ENCODE results near the gene SPRYD3.

Gene SPRYD3

GRCh38 chr12:53052419-53053217, 26.6 kb downstream of the SPRYD3 start:
- TF ChIP-seq SPI1 (IDR thresholded peaks at IDR 0.05; ENCODE audit: low read depth, low read length): no peak
- no peak for TF ChIP-seq PAX5 (IDR thresholded peaks at IDR 0.05; ENCODE audit: insufficient read depth, low read length, severe bottlenecking)
- TF ChIP-seq POLR2A (IDR thresholded peaks at IDR 0.05; ENCODE audit: low read depth, low read length): no peak
- no peak for TF ChIP-seq TAF1 (IDR thresholded peaks at IDR 0.05; ENCODE audit: low read depth, low read length)
- no peak for TF ChIP-seq POLR2AphosphoS5 (IDR thresholded peaks at IDR 0.05; ENCODE audit: low read depth, low read length)
- no peak for TF ChIP-seq POU2F2 (IDR thresholded peaks at IDR 0.05; ENCODE audit: low read depth, low read length)
- no peak for DNase-seq (ENCODE audit: insufficient read length, low spot score)
- FAIRE-seq: no peak

- FAIRE-seq: no peak
Observed at GRCh38 chr12:53051881-53052412, 27.2 kb downstream of the SPRYD3 start.

GRCh38 chr12:53051058-53051880, 27.9 kb downstream of the SPRYD3 start:
- FAIRE-seq: no peak

More at GRCh38 chr12:53051881-53052412, 27.2 kb downstream of the SPRYD3 start:
- TF ChIP-seq POU2F2 (IDR thresholded peaks at IDR 0.05; ENCODE audit: low read depth, low read length) (no peak), PAX5 (IDR thresholded peaks at IDR 0.05; ENCODE audit: insufficient read depth, low read length, severe bottlenecking) (no peak), POLR2AphosphoS5 (IDR thresholded peaks at IDR 0.05; ENCODE audit: low read depth, low read length) (no peak), SPI1 (IDR thresholded peaks at IDR 0.05; ENCODE audit: low read depth, low read length) (no peak), TAF1 (IDR thresholded peaks at IDR 0.05; ENCODE audit: low read depth, low read length) (no peak), POLR2A (IDR thresholded peaks at IDR 0.05; ENCODE audit: low read depth, low read length) (no peak)
- DNase-seq (ENCODE audit: insufficient read length, low spot score): no peak

GRCh38 chr12:53050426-53051057, 28.6 kb downstream of the SPRYD3 start:
- TF ChIP-seq POU2F2 (IDR thresholded peaks at IDR 0.05; ENCODE audit: low read depth, low read length) (no peak), POLR2AphosphoS5 (IDR thresholded peaks at IDR 0.05; ENCODE audit: low read depth, low read length) (no peak), TAF1 (IDR thresholded peaks at IDR 0.05; ENCODE audit: low read depth, low read length) (no peak), SPI1 (IDR thresholded peaks at IDR 0.05; ENCODE audit: low read depth, low read length) (no peak), POLR2A (IDR thresholded peaks at IDR 0.05; ENCODE audit: low read depth, low read length) (no peak)
- FAIRE-seq (no peak), DNase-seq (ENCODE audit: insufficient read length, low spot score) (no peak)

More at GRCh38 chr12:53051058-53051880, 27.9 kb downstream of the SPRYD3 start:
- TF ChIP-seq POU2F2 (IDR thresholded peaks at IDR 0.05; ENCODE audit: low read depth, low read length): no peak
- no peak for TF ChIP-seq POLR2AphosphoS5 (IDR thresholded peaks at IDR 0.05; ENCODE audit: low read depth, low read length)
- TF ChIP-seq TAF1 (IDR thresholded peaks at IDR 0.05; ENCODE audit: low read depth, low read length): no peak
- no peak for TF ChIP-seq PAX5 (IDR thresholded peaks at IDR 0.05; ENCODE audit: insufficient read depth, low read length, severe bottlenecking)
- TF ChIP-seq POLR2A (IDR thresholded peaks at IDR 0.05; ENCODE audit: low read depth, low read length): no peak
- TF ChIP-seq SPI1 (IDR thresholded peaks at IDR 0.05; ENCODE audit: low read depth, low read length): no peak
- DNase-seq (ENCODE audit: insufficient read length, low spot score): peak; percentile 3

GRCh38 chr12:53049571-53050318, 29.4 kb downstream of the SPRYD3 start, which contains the start of gene TNS2:
Gene TNS2, plus strand, starts transcription at chr12:53050065. Its CDS starts 121 bp downstream, at chr12:53050186.
- DNase-seq (ENCODE audit: insufficient read length, low spot score) (peak; percentile 6), FAIRE-seq (no peak)
- no peak for TF ChIP-seq TAF1 (IDR thresholded peaks at IDR 0.05; ENCODE audit: low read depth, low read length)

GRCh38 chr12:53048780-53049401, 30.3 kb downstream of the SPRYD3 start:
- no peak for FAIRE-seq
- DNase-seq (ENCODE audit: insufficient read length, low spot score): no peak
- TF ChIP-seq PAX5 (IDR thresholded peaks at IDR 0.05; ENCODE audit: insufficient read depth, low read length, severe bottlenecking) (no peak), POLR2A (IDR thresholded peaks at IDR 0.05; ENCODE audit: low read depth, low read length) (no peak), TAF1 (IDR thresholded peaks at IDR 0.05; ENCODE audit: low read depth, low read length) (no peak), POU2F2 (IDR thresholded peaks at IDR 0.05; ENCODE audit: low read depth, low read length) (no peak), POLR2AphosphoS5 (IDR thresholded peaks at IDR 0.05; ENCODE audit: low read depth, low read length) (no peak), SPI1 (IDR thresholded peaks at IDR 0.05; ENCODE audit: low read depth, low read length) (no peak)

GRCh38 chr12:53048033-53048779, 31.0 kb downstream of the SPRYD3 start:
- no peak for FAIRE-seq
- TF ChIP-seq POLR2A (IDR thresholded peaks at IDR 0.05; ENCODE audit: low read depth, low read length): no peak
- no peak for TF ChIP-seq TAF1 (IDR thresholded peaks at IDR 0.05; ENCODE audit: low read depth, low read length)
- no peak for TF ChIP-seq PAX5 (IDR thresholded peaks at IDR 0.05; ENCODE audit: insufficient read depth, low read length, severe bottlenecking)
- no peak for TF ChIP-seq POLR2AphosphoS5 (IDR thresholded peaks at IDR 0.05; ENCODE audit: low read depth, low read length)
- TF ChIP-seq POU2F2 (IDR thresholded peaks at IDR 0.05; ENCODE audit: low read depth, low read length): no peak
- no peak for TF ChIP-seq SPI1 (IDR thresholded peaks at IDR 0.05; ENCODE audit: low read depth, low read length)
- no peak for DNase-seq (ENCODE audit: insufficient read length, low spot score)
